Measurements from ENCODE around the gene CHRDL2.

CHRDL2 gene

GRCh38 chr11:74684661-74685060 is 46.6 kb downstream of the CHRDL2 start:
- no peak for DNase-seq

GRCh38 chr11:74683941-74684481 is 47.2 kb downstream of the CHRDL2 start:
- no peak for DNase-seq

GRCh38 chr11:74683279-74683871 is 47.9 kb downstream of the CHRDL2 start:
- DNase-seq: no peak

- no peak for DNase-seq
Measured at GRCh38 chr11:74682731-74683278, 48.4 kb downstream of the CHRDL2 start.

GRCh38 chr11:74681686-74682651 is 49.3 kb downstream of the CHRDL2 start:
- peak; percentile 2 for DNase-seq

- DNase-seq: no peak
Measured at GRCh38 chr11:74680703-74681531, 50.3 kb downstream of the CHRDL2 start.

GRCh38 chr11:74680035-74680671 is 51.1 kb downstream of the CHRDL2 start:
- no peak for DNase-seq

- no peak for DNase-seq
Measured at GRCh38 chr11:74679513-74679865, 51.7 kb downstream of the CHRDL2 start.

- no peak for DNase-seq
Measured at GRCh38 chr11:74678591-74679512, 52.4 kb downstream of the CHRDL2 start.

GRCh38 chr11:74678041-74678440 is 53.2 kb downstream of the CHRDL2 start:
- no peak for DNase-seq

GRCh38 chr11:74677131-74677530 is 54.1 kb downstream of the CHRDL2 start:
- DNase-seq: peak; percentile 8

- no peak for DNase-seq
Measured at GRCh38 chr11:74676596-74676995, 54.6 kb downstream of the CHRDL2 start.

GRCh38 chr11:74675761-74676160 is 55.5 kb downstream of the CHRDL2 start:
- peak; percentile 96 for DNase-seq

GRCh38 chr11:74673693-74674360 is 57.4 kb downstream of the CHRDL2 start:
- no peak for DNase-seq

GRCh38 chr11:74672956-74673692 is 58.1 kb downstream of the CHRDL2 start:
- peak; percentile 49 for DNase-seq

GRCh38 chr11:74672332-74672955 is 58.8 kb downstream of the CHRDL2 start:
- DNase-seq: no peak

- no peak for DNase-seq
Measured at GRCh38 chr11:74671520-74672196, 59.6 kb downstream of the CHRDL2 start.

GRCh38 chr11:74670171-74670570 is 61.1 kb downstream of the CHRDL2 start:
- DNase-seq: no peak

All from NCI-H82 (cell line).